GM12873 (cell line): ENCODE measurements around the gene IL16.

Source experiments
- CTCF ChIP-seq: IDR thresholded peaks from 2 replicates; pipeline ENCODE4 v1.5.1; 2012; ENCODE audit warnings: low read depth, mild to moderate bottlenecking, moderate library complexity, low read length, control low read depth; ENCODE audit not compliant: insufficient read depth; ENCODE audit errors: missing control alignments

IL16 gene

GRCh38 chr15:81157939-81158223 is 38.8 kb upstream of the IL16 start:
- no peak for TF ChIP-seq CTCF

GRCh38 chr15:81160312-81161159 is 36.1 kb upstream of the IL16 start:
- TF ChIP-seq CTCF, result no peak

GRCh38 chr15:81161160-81161673 is 35.5 kb upstream of the IL16 start:
- TF ChIP-seq CTCF, result no peak

GRCh38 chr15:81161851-81162250 is 34.8 kb upstream of the IL16 start:
- no peak for TF ChIP-seq CTCF

- TF ChIP-seq CTCF, result no peak
Measured at GRCh38 chr15:81163961-81164800, 32.5 kb upstream of the IL16 start.

GRCh38 chr15:81165535-81165934 is 31.1 kb upstream of the IL16 start:
- no peak for TF ChIP-seq CTCF

GRCh38 chr15:81166636-81167305 is 29.9 kb upstream of the IL16 start:
- no peak for TF ChIP-seq CTCF
